ENCODE results near the gene KERA. TPM values are rescaled to one million over a fixed set of nuclear protein-coding genes. Genes with fewer than 3 reads are reported as not detected.

The KERA gene
- total and polyA plus RNA-seq, 9 of the 15 experiments (the other 6 are each of a cell fraction or from before 2014, with no cell fraction given) = not detected

GRCh38 chr12:91037276-91037675, 20.5 kb downstream of the KERA start:
- no peaks in the 10 kb centered on the region for H3K4me1 ChIP-seq (replicated peaks in 1 of 2; ENCODE audit: control insufficient read depth in 2 of 2, insufficient read depth in 2 of 2, low read length in 2 of 2)
- intact Hi-C loops (cut with micrococcal nuclease) (no loop called here), in situ Hi-C loops (cut with MboI) (no loop called here)
- no peak overlapping the region for H3K27ac ChIP-seq (ENCODE audit: extremely low read depth, low read depth, low read length)
- no peak overlapping the region for H3K4me3 ChIP-seq
- H3K9ac ChIP-seq (ENCODE audit: insufficient read depth in 1 of 2, low read depth in 2 of 2, low read length in 2 of 2) = no peak overlapping the region
- ATAC-seq = no peak
- H2AFZ ChIP-seq (ENCODE audit: low read depth, low read length) = no peak overlapping the region
- H3K9me1 ChIP-seq (ENCODE audit: control insufficient read depth, insufficient read depth, low read length) = no peaks in the 10 kb centered on the region
- H3K36me3 ChIP-seq (ENCODE audit: control insufficient read depth, insufficient read depth, low read length) = no peaks in the 10 kb centered on the region
- no peaks in the 10 kb centered on the region for H4K20me1 ChIP-seq (replicated peaks; ENCODE audit: control insufficient read depth, insufficient read depth, low read length)
- H3K79me2 ChIP-seq (ENCODE audit: control insufficient read depth, insufficient read depth, low read length) = no peaks in the 10 kb centered on the region
- DNase-seq (ENCODE audit: extremely low read depth in 1 of 4, low spot score in 3 of 4) = no peak
- no peak overlapping the region for H3K4me2 ChIP-seq (ENCODE audit: insufficient read depth, low read length)
- POLR2A ChIA-PET = no interaction called here
- no peak for FAIRE-seq
- TF ChIP-seq GATAD2A (IDR thresholded peaks at IDR 0.05) = no peak
- TF ChIP-seq SMARCA4 (IDR thresholded peaks at IDR 0.05) = no peak
- TF ChIP-seq ZNF318 (IDR thresholded peaks at IDR 0.05; ENCODE audit: borderline replicate concordance in 1 of 2, low read depth in 1 of 2) = no peak
- TF ChIP-seq MAFF (IDR thresholded peaks at IDR 0.05; ENCODE audit: low read length) = no peak
- TF ChIP-seq CCNT2 (IDR thresholded peaks at IDR 0.05; ENCODE audit: borderline replicate concordance, extremely low read depth, insufficient read length, low read depth, low read length) = no peak
- no peak for TF ChIP-seq RBM39 (optimal IDR thresholded peaks at IDR 0.05; ENCODE audit: low read depth, low read length)
- TF ChIP-seq TBL1XR1 (IDR thresholded peaks at IDR 0.05; ENCODE audit: low read length in 2 of 2) = no peak
- TF ChIP-seq CEBPG (CRISPR knock-in tag; IDR thresholded peaks at IDR 0.05) = no peak
- TF ChIP-seq CEBPG (tag; conservative IDR thresholded peaks at IDR 0.05 in 1 of 2, IDR thresholded peaks at IDR 0.05 in 1 of 2) = no peak
- TF ChIP-seq HNRNPH1 (optimal IDR thresholded peaks at IDR 0.05; ENCODE audit: low read depth, low read length) = no peak
- no peak for TF ChIP-seq MLLT1 (IDR thresholded peaks at IDR 0.05)
- TF ChIP-seq ARNT (IDR thresholded peaks at IDR 0.05) = no peak
- TF ChIP-seq SMARCA5 (IDR thresholded peaks at IDR 0.05) = no peak
- no TSS peak for BruUV-seq (replicated peaks)
- no peaks in the 10 kb centered on the region for H3K27me3 ChIP-seq (ENCODE audit: control insufficient read depth in 2 of 2, insufficient read depth in 2 of 2, low read length in 2 of 2)
- no peaks in the 10 kb centered on the region for H3K9me3 ChIP-seq (replicated peaks; ENCODE audit: control insufficient read depth, insufficient read depth, low read depth, low read length)
- CTCF ChIA-PET (ENCODE audit: low intra/inter-chr PET ratio) = no interaction called here
